ENCODE results near the gene EPS15. TPM values are rescaled to one million over a fixed set of nuclear protein-coding genes. Genes with fewer than 3 reads are reported as not detected.
A peak's percentile ranks its signal among the peaks of the same experiment; 100 is the strongest.

EPS15 gene
- total and polyA plus RNA-seq, 8 donors = 13.3 to 139 (median 46.8) TPM

GRCh38 chr1:51425273-51425672, 93.8 kb downstream of the EPS15 start:
- Histone ChIP-seq H3K36me3 (peaks cover 7 to 60% (median 32%) of the 10 kb centered on the region in 4 donors), H3K9me3 (peaks cover 0 to 7% (median 0%) of the 10 kb centered on the region in 4 donors), H3K4me3 (no peak overlapping the region), H3K27ac (no peak overlapping the region), H3K27me3 (no peaks in the 10 kb centered on the region), H3K4me1 (peaks cover 0 to 22% (median 7%) of the 10 kb centered on the region in 4 donors)
- 88 to 100% (median 97%) methylated on average over 1 of the region's 1 CpG for WGBS, 5 donors
- intact Hi-C loops (cut with DNase I; ENCODE audit: low total_unique reads) = no loop called here
- no peak for TF ChIP-seq POLR2A (IDR thresholded peaks at IDR 0.05)
- TF ChIP-seq, protein P1, sequence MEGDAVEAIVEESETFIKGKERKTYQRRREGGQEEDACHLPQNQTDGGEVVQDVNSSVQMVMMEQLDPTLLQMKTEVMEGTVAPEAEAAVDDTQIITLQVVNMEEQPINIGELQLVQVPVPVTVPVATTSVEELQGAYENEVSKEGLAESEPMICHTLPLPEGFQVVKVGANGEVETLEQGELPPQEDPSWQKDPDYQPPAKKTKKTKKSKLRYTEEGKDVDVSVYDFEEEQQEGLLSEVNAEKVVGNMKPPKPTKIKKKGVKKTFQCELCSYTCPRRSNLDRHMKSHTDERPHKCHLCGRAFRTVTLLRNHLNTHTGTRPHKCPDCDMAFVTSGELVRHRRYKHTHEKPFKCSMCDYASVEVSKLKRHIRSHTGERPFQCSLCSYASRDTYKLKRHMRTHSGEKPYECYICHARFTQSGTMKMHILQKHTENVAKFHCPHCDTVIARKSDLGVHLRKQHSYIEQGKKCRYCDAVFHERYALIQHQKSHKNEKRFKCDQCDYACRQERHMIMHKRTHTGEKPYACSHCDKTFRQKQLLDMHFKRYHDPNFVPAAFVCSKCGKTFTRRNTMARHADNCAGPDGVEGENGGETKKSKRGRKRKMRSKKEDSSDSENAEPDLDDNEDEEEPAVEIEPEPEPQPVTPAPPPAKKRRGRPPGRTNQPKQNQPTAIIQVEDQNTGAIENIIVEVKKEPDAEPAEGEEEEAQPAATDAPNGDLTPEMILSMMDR (IDR thresholded peaks at IDR 0.05) = no peak
- TF ChIP-seq EP300 (IDR thresholded peaks at IDR 0.05) = no peak
- no peak for TF ChIP-seq POLR2AphosphoS5 (IDR thresholded peaks at IDR 0.05)
- DNase-seq = no peak

DNA sequence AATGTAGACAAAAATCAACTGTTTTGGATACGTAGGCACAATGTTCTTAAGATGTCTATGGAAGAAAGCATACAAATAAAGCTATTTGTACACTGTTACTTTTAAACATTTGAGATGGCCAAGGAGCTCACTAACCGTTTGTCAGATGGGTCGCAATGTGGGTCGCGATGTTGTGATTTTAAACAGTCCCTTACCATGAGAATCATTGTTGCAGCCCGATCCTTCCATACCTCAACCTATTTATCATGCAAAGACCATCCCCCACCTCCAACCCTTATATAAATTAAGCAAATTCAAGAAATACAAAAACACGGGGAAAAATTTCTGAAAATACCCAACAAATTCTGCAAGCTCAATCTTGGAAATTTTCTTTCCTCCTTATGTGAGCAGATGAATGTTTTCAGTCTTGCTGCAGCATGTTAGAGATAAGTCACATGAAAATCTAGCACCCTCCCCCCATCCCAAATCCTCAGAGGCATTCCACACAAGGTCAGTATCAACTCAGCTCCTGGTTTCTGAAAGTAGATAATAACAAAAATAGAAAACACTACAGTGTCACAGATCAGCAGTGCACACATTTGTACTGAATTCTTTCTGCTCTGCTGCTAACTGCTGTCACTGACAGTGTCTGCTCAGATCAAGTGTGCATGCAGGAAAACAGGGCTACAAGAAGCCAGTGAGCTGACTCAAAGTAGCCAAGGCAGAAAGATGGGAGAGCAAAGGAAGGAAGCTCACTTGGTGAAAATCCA, 95.8 kb downstream of the EPS15 start:
- H3K36me3 ChIP-seq = peaks cover 5 to 57% (median 26%) of the 10 kb centered on the region in 4 donors
- 65 to 80% (median 70%) methylated on average over 7 of the region's 7 CpGs for WGBS, 5 donors
- H3K4me3 ChIP-seq = no peak overlapping the region
- intact Hi-C loops (cut with DNase I; ENCODE audit: low total_unique reads) = no loop called here
- H3K9me3 ChIP-seq = peaks cover 0 to 5% (median 0%) of the 10 kb centered on the region in 4 donors
- peak in 1 of 2 donors; percentile 21 for DNase-seq
- H3K4me1 ChIP-seq = peaks cover 0 to 22% (median 6%) of the 10 kb centered on the region in 4 donors
- H3K27me3 ChIP-seq = no peaks in the 10 kb centered on the region
- TF ChIP-seq, protein P1 (IDR thresholded peaks at IDR 0.05) = no peak
- TF ChIP-seq EP300 (IDR thresholded peaks at IDR 0.05) (no peak), POLR2A (IDR thresholded peaks at IDR 0.05) (no peak)
- H3K27ac ChIP-seq = no peak overlapping the region

- intact Hi-C loops (cut with DNase I; ENCODE audit: low total_unique reads) = no loop called here
Observed at GRCh38 chr1:51422367-51423072, 96.5 kb downstream of the EPS15 start.

GRCh38 chr1:51421964-51422363, 97.1 kb downstream of the EPS15 start:
- TF ChIP-seq, protein P1 (IDR thresholded peaks at IDR 0.05) = no peak
- TF ChIP-seq POLR2AphosphoS5 (IDR thresholded peaks at IDR 0.05) = no peak
- TF ChIP-seq EP300 (IDR thresholded peaks at IDR 0.05) = no peak
- TF ChIP-seq POLR2A (IDR thresholded peaks at IDR 0.05) = no peak
- Histone ChIP-seq H3K36me3 (peaks cover 0 to 47% (median 17%) of the 10 kb centered on the region in 4 donors), H3K4me1 (peaks cover 0 to 22% (median 6%) of the 10 kb centered on the region in 4 donors), H3K4me3 (no peak overlapping the region), H3K27me3 (no peaks in the 10 kb centered on the region), H3K9me3 (no peaks in the 10 kb centered on the region), H3K27ac (no peak overlapping the region)
- intact Hi-C loops (cut with DNase I; ENCODE audit: low total_unique reads) = no loop called here
- peak in 1 of 2 donors; percentile 81 for DNase-seq

More at GRCh38 chr1:51422367-51423072, 96.5 kb downstream of the EPS15 start:
- DNase-seq = no peak
- H3K27me3 ChIP-seq = no peaks in the 10 kb centered on the region
- TF ChIP-seq EP300 (IDR thresholded peaks at IDR 0.05) (no peak), POLR2A (IDR thresholded peaks at IDR 0.05) (no peak), POLR2AphosphoS5 (IDR thresholded peaks at IDR 0.05) (no peak)
- TF ChIP-seq, protein P1 (IDR thresholded peaks at IDR 0.05) = no peak
- H3K4me3 ChIP-seq = no peak overlapping the region
- H3K27ac ChIP-seq = no peak overlapping the region
- peaks cover 0 to 22% (median 6%) of the 10 kb centered on the region in 4 donors for H3K4me1 ChIP-seq
- WGBS, 5 donors = 68 to 80% (median 75%) methylated on average over 8 of the region's 8 CpGs
- peaks cover 0 to 53% (median 22%) of the 10 kb centered on the region in 4 donors for H3K36me3 ChIP-seq
- no peaks in the 10 kb centered on the region for H3K9me3 ChIP-seq

Data from stomach (tissue), 9 donors.